ENCODE measurements around the gene PFDN5.

DNA sequence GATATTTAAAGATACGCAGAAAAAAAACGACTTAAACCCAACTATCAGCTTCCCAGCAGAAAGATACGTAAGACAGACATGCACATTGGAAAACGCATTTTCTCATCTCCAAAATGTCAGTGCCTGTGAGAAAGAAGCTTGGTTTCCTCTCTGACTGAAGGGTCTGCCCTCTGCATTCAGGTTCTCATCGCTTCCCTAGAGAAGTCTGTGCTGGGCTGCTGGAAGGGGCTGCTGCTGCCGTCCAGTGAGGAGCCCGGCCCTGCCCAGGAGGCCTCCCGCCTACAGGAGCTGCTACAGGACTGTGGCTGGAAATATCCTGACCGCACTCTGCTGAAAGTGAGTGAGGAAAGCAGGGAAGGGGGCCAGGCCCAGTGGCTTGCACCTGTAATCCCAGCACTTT lies 4.7 kb upstream of the PFDN5 start:
- TF ChIP-seq CTCF (conservative IDR thresholded peaks at IDR 0.05 in 1 of 2, IDR thresholded peaks at IDR 0.05 in 1 of 2; ENCODE audit: extremely low read depth in 1 of 2, insufficient read depth in 1 of 2, low read depth in 1 of 2, low read length in 2 of 2) (no peak), EZH2 (IDR thresholded peaks at IDR 0.05; ENCODE audit: borderline replicate concordance, low read length) (no peak)
